Fibroblast of pulmonary artery (primary cell): ENCODE measurements around the gene C3orf80.
A peak's percentile ranks its signal among the peaks of the same experiment; 100 is the strongest.

Source experiments
- DNase-seq: peaks from one replicate; pipeline ENCODE4 v3.0.0-alpha.2; 2010; ENCODE audit warnings: low read depth
- H3K4me3 ChIP-seq: replicated peaks from 2 replicates; pipeline ENCODE4 v1.5.1; 2011; ENCODE audit warnings: low read depth, mild to moderate bottlenecking, control low read depth, low read length, moderate library complexity
- TF ChIP-seq, protein P1 (sequence below): IDR thresholded peaks from 2 replicates; pipeline ENCODE4 v1.5.1; 2011; ENCODE audit warnings: mild to moderate bottlenecking, control low read depth, low read length, inconsistent platforms; ENCODE audit errors: missing control alignments

Gene C3orf80

DNA sequence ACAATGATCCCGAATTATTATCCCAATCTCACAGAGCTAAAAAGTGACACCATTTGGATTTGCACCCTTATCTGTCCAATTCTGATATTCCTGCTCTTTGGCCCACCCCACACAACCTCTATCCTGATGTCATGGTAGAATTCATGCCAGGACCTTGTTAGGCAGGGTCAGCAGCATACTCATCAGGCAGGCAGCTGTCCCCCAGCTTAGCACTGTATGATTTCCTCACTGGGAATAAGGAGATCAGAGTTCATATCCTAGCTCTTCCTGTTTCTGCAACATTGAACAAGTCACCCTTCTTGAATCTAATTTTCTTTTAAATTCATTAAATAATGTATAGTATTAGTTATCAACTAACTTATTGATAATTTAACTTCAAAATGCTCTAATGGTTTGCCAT, 12.0 kb upstream of the C3orf80 start:
- no peak overlapping the region for H3K4me3 ChIP-seq
- no peak for DNase-seq
- TF ChIP-seq, protein P1, sequence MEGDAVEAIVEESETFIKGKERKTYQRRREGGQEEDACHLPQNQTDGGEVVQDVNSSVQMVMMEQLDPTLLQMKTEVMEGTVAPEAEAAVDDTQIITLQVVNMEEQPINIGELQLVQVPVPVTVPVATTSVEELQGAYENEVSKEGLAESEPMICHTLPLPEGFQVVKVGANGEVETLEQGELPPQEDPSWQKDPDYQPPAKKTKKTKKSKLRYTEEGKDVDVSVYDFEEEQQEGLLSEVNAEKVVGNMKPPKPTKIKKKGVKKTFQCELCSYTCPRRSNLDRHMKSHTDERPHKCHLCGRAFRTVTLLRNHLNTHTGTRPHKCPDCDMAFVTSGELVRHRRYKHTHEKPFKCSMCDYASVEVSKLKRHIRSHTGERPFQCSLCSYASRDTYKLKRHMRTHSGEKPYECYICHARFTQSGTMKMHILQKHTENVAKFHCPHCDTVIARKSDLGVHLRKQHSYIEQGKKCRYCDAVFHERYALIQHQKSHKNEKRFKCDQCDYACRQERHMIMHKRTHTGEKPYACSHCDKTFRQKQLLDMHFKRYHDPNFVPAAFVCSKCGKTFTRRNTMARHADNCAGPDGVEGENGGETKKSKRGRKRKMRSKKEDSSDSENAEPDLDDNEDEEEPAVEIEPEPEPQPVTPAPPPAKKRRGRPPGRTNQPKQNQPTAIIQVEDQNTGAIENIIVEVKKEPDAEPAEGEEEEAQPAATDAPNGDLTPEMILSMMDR: no peak

DNA sequence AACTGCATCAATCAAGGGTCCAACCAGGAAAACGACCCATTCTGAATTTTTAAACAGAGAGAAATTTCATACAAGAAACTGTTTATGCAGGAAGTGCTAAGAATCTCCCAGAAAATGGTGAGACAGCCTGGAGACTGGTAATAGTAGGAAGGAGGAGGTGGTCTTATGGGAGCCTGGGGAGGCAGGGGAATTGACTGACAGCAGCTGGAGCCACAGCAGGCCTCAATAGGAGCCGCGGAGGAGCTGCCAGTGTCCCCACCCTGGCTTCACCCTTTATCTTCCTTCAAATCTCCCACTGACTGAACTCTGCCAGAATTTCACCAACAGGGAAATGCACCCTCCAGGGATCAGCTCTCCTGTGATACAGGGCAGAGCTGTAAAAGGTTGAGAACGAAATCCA, 7.5 kb upstream of the C3orf80 start:
- no peak overlapping the region for H3K4me3 ChIP-seq
- TF ChIP-seq, protein P1: no peak
- DNase-seq: no peak

DNA sequence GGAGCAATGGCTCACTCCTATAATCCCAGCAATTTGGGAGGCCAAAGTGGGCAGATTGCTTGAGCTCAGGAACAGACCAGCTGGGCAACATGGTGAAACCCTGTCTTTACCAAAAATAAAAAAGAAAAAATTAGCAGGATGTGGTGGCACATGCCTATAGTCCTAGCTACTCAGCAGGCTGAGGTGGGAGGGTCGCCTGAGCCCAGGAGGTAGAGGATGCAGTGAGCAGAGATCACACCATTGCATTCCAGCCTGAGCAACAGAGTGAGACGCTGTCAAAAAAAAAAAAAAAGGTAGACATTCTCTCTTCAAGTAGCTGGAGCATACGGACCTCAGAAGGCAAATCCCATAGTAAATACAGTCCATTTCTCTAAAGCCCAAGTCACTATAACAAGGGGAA, 7.1 kb upstream of the C3orf80 start:
- no peak overlapping the region for H3K4me3 ChIP-seq

DNA sequence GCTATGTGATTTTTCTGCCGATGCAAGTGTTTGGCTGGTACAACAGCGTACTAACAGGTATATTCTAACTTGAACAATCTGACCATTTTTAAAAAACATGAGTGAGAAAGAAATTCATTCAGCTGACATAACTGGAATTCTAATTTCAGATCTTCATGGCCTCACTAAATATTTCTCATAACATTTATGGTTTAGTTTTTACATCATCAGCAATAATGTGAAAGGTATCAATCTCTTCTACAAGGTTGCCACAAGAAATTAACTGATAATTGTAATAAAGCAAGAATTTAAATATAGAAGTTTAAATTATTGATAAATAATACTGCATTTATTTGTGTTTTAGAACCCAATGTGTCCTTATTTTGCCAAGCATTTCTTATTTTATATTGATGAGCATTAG, 5.2 kb upstream of the C3orf80 start:
- no peak overlapping the region for H3K4me3 ChIP-seq
- TF ChIP-seq, protein P1: no peak
- DNase-seq: no peak

More for the DNA sequence above, 7.1 kb upstream of the C3orf80 start:
- no peak for DNase-seq
- TF ChIP-seq, protein P1: no peak

DNA sequence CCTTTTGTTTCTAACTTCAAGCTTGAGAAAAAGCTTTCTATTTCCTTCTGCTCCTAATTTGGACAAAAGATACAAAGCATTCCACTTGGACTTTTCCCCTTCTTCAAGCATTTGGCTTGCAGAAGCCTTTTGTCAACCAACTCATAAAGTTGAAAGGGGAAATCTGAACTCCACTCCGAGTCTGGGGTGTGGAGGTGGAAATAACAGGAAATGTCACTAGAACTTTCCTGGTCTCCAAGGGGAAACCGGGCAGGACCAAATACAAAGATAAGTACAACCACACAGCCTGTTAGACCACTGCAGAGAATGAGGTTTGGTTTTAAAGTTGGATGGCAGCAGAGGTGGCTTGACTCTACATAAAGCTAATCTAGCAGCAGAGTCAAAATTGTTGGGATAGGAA, 4.2 kb upstream of the C3orf80 start:
- DNase-seq: peak; percentile 17
- H3K4me3 ChIP-seq: no peak overlapping the region
- TF ChIP-seq, protein P1: no peak

DNA sequence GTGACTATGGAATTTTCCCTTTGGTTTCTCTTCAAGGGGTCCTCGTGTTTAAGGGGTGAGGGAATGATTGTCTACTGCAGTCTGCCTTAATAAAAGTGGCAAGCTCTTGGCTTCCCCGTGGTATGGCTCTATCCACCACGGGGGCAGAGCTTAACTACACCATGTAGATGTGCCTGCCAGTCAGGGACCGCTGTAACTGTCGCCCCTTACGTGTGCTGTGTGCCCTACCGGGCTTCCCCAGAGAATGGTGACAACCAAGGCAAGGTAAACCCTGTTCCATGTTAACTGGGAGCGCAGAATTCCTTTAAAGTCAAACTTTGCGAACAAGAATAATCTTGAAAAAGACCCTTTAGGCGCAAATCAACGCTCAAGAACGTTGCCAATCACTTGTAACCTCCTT, 966 bp upstream of the C3orf80 start:
- no peak for DNase-seq
- no peak overlapping the region for H3K4me3 ChIP-seq
- TF ChIP-seq, protein P1: no peak

DNA sequence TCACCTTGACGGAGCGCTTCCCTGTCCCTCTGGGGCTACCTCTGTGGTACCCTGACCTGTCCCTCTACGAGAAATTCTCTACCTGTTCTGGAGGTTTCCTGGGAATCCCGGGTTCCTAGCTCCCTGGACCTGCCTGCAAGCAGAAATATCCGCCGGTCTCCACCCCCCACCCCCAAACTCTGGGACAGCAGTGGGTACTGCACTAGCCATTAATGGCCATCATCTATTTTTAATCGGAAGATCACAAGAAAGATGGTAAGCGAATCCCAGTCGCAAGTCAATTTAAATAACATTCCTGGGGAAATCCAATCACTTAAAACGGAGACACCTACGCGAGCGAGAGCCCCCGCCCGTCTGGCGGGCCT, 429 bp upstream of the C3orf80 start:
- peak overlapping the region; percentile 41 for H3K4me3 ChIP-seq
- no peak for DNase-seq
- TF ChIP-seq, protein P1: no peak
